SJSA1 (cell line): Measurements from ENCODE around the gene GRAMD1B. TPM values are rescaled to one million over a fixed set of nuclear protein-coding genes. Genes with fewer than 3 reads are reported as not detected.

Source experiments
- DNase-seq, 2 experiments: peaks; one replicate each; pipeline ENCODE4 v3.0.0-alpha.2; 2015 to 2020; ENCODE audit warnings: low spot score in 2 of 2, low read depth in 1 of 2
- H3K27ac ChIP-seq: fragments of 250-450 bp; sonication (Bioruptor Pico); 2 replicates; pipeline ENCODE4 v1.5.1; 2020; ENCODE audit warnings: mild to moderate bottlenecking, moderate library complexity
- H3K27me3 ChIP-seq: fragments of 250-450 bp; sonication (Bioruptor Pico); replicated peaks from 2 replicates; pipeline ENCODE4 v1.5.1; 2020; ENCODE audit warnings: mild to moderate bottlenecking, moderate library complexity
- H3K36me3 ChIP-seq: fragments of 250-450 bp; sonication (Bioruptor Pico); 2 replicates; pipeline ENCODE4 v1.5.1; 2020; ENCODE audit warnings: mild to moderate bottlenecking
- H3K4me1 ChIP-seq: fragments of 250-450 bp; sonication (Bioruptor Pico); replicated peaks from 2 replicates; pipeline ENCODE4 v1.6.1; 2021; ENCODE audit warnings: mild to moderate bottlenecking
- H3K4me3 ChIP-seq: fragments of 250-450 bp; sonication (Bioruptor Pico); 2 replicates; pipeline ENCODE4 v1.5.1; 2020; ENCODE audit warnings: mild to moderate bottlenecking
- H3K9me3 ChIP-seq: fragments of 250-450 bp; sonication (Bioruptor Pico); replicated peaks from 2 replicates; pipeline ENCODE4 v1.5.1; 2020; ENCODE audit warnings: mild to moderate bottlenecking
- total RNA-seq: library from RNA; depleted of rRNA; stranded (reverse); fragments of >200 nt; shearing (Covaris generic); gene quantifications from 2 replicates; pipeline ENCODE4 v1.2.3, GENCODE V29; 2014

The GRAMD1B gene
- total RNA-seq, 1 experiment from 2014 or later: 6.8 TPM

DNA sequence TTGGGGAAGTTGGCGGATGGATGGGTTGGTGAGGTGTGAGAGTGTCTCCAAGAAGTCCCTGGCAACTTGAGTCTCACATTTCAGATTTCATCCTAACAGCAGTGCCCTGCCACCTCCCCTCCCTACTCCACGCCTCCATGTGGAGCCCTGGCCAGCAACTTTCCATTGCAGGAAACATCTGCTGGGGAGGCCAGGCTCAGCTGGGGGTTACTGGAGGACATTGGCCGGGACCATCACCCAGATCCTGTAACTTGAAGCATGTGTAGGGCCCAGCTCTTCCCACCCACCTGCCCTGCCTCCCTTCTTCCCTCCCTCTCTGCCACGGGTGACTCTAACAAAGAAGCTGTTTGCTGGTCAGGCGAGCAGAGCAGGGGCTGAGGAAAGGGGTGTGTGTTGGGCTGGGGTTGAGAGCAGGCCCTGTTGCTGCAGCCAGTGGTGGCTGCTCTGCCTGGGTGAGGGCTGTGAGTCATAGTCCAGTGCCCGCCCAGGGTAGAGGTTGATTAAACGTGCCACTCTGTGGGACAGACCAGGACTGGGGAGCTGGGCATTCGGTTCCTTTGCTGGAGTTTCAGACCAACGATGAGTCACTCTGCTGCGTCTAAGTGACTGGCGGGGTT lies 160.3 kb downstream of the GRAMD1B start:
- H3K27ac ChIP-seq: no peak overlapping the region
- peak; percentile 3 to 51 for DNase-seq
- no peaks in the 10 kb centered on the region for H3K36me3 ChIP-seq
- no peaks in the 10 kb centered on the region for H3K9me3 ChIP-seq
- no peak overlapping the region for H3K4me3 ChIP-seq
- H3K4me1 ChIP-seq: peaks cover 5% of the 10 kb centered on the region; the same call in 1 of the 2 replicates
- no peaks in the 10 kb centered on the region for H3K27me3 ChIP-seq

DNA sequence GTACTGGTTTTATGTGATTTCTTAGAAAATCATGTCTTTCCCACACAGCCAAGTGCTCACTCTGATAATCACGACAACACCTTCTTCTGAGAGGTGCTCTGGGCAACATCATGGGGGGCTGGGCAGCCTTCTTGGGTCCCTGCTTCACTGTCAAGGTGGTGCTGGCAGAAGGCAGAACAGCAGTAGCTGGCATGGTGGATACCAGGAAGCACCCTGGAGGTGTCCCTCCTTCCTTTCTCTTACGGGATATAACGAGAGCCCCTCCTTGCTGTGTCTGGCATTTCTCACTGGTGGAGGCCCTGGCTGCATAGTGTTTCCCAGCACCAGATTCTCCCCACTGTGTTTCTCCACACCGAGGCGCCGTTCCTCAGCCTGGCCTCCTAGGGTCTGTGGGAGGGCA lies 163.5 kb downstream of the GRAMD1B start:
- H3K4me1 ChIP-seq: peaks cover 5% of the 10 kb centered on the region; the same call in 1 of the 2 replicates
- no peak overlapping the region for H3K27ac ChIP-seq
- no peaks in the 10 kb centered on the region for H3K27me3 ChIP-seq
- no peak overlapping the region for H3K4me3 ChIP-seq
- H3K36me3 ChIP-seq: no peaks in the 10 kb centered on the region
- DNase-seq: no peak
- no peaks in the 10 kb centered on the region for H3K9me3 ChIP-seq

DNA sequence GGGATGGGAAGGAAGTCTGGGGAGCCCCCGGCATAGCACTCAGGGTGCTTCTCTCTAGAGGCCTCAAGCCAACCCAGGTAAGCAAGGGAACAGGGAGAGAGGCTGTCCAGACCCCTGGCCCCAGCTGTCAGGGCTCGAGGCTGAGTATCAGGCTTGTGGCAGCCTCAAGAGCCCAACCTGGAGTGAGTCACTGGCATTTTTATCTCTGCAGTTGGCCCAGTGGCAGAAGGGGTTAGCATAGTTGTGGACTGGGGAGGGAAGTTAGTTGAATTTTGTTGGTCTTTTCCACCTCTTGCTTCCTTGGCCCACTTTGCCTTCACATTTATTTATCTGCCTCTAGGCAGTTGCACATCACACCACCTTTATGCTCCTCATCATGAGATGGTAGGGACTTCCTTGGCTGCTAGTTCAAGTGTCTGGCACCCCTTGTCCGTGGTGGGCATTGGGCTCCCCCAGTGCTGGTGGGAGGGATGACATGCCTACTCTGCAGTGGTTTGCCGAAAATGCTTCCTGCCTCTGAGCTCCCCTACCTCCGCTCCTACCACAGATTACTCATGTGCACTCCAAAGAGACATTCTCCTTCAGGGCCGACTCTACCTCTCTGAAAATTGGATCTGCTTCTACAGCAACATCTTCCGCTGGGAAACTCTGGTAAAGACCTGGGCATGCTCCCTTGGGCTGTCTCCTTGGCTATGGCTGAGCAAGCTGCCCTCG lies 164.3 kb downstream of the GRAMD1B start:
- no peak overlapping the region for H3K27ac ChIP-seq
- H3K27me3 ChIP-seq: no peaks in the 10 kb centered on the region
- no peaks in the 10 kb centered on the region for H3K36me3 ChIP-seq
- H3K4me1 ChIP-seq: peaks cover 5% of the 10 kb centered on the region; the same call in 1 of the 2 replicates
- H3K4me3 ChIP-seq: no peak overlapping the region
- no peak for DNase-seq
- no peaks in the 10 kb centered on the region for H3K9me3 ChIP-seq

- DNase-seq: no peak
- no peak overlapping the region for H3K4me3 ChIP-seq
- H3K27me3 ChIP-seq: no peaks in the 10 kb centered on the region
- peaks cover 5% of the 10 kb centered on the region; the same call in 1 of the 2 replicates for H3K4me1 ChIP-seq
- H3K36me3 ChIP-seq: no peaks in the 10 kb centered on the region
- H3K27ac ChIP-seq: no peak overlapping the region
- H3K9me3 ChIP-seq: no peaks in the 10 kb centered on the region
These were observed 164.9 kb downstream of the GRAMD1B start for GRCh38 chr11:123594921-123595320.

DNA sequence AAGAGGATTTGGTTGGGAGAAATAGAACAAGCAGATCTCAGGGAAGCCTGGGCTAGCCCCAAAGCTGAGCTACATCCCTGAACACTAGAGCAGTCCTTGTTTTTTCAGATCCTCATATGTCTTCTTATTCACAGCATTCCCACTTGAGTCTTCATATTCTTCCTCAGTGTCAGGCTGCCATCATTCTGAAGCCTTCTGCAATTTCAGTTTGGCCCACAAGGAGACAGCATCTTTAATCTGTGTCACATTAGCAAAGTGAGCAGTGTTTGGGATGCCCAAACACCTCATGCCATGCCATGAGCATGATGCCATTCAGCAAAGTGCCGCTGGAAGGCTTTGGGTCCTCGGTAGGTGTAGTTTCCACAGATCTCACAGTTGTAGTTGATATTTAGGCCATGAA lies 167.8 kb downstream of the GRAMD1B start:
- no peaks in the 10 kb centered on the region for H3K4me1 ChIP-seq
- H3K27me3 ChIP-seq: no peaks in the 10 kb centered on the region
- no peak for DNase-seq
- no peak overlapping the region for H3K27ac ChIP-seq
- H3K4me3 ChIP-seq: no peak overlapping the region
- H3K36me3 ChIP-seq: no peaks in the 10 kb centered on the region
- H3K9me3 ChIP-seq: no peaks in the 10 kb centered on the region

GRCh38 chr11:123601136-123601535 lies 171.1 kb downstream of the GRAMD1B start:
- Histone ChIP-seq H3K9me3 (no peaks in the 10 kb centered on the region), H3K36me3 (no peaks in the 10 kb centered on the region), H3K27me3 (no peaks in the 10 kb centered on the region), H3K27ac (no peak overlapping the region), H3K4me3 (no peak overlapping the region), H3K4me1 (no peaks in the 10 kb centered on the region)
- DNase-seq: no peak

GRCh38 chr11:123601743-123602142 lies 171.7 kb downstream of the GRAMD1B start:
- Histone ChIP-seq H3K4me3 (no peak overlapping the region), H3K27ac (no peak overlapping the region), H3K9me3 (no peaks in the 10 kb centered on the region), H3K36me3 (no peaks in the 10 kb centered on the region), H3K4me1 (no peaks in the 10 kb centered on the region), H3K27me3 (no peaks in the 10 kb centered on the region)
- no peak for DNase-seq

GRCh38 chr11:123603666-123604065 lies 173.6 kb downstream of the GRAMD1B start:
- no peaks in the 10 kb centered on the region for H3K27me3 ChIP-seq
- no peak overlapping the region for H3K27ac ChIP-seq
- H3K4me3 ChIP-seq: no peak overlapping the region
- H3K9me3 ChIP-seq: no peaks in the 10 kb centered on the region
- DNase-seq: no peak
- H3K4me1 ChIP-seq: no peaks in the 10 kb centered on the region
- H3K36me3 ChIP-seq: no peaks in the 10 kb centered on the region

DNA sequence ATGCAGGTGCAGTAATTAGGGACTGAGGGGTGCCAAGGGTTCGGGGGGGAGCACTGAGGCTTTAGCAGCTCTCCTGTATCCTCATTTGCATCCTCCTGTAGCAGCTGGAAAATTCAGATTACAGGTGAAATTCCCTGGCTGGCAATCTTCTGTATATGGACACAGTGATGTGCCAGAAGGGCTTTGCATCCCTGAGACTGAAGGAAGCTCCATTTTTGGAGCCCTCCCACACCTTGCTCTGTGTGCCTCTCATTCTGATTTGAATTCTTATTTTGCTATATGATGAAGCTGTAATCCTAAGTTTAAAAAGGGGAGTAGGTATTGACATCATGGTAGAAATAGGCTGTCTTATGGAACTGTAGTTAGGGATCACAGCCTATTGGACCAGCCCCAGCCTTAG lies 177.7 kb downstream of the GRAMD1B start:
- H3K36me3 ChIP-seq: no peaks in the 10 kb centered on the region

GRCh38 chr11:123608371-123608770 lies 178.3 kb downstream of the GRAMD1B start:
- Histone ChIP-seq H3K27me3 (no peaks in the 10 kb centered on the region), H3K9me3 (no peaks in the 10 kb centered on the region), H3K36me3 (no peaks in the 10 kb centered on the region), H3K27ac (no peak overlapping the region), H3K4me3 (no peak overlapping the region), H3K4me1 (no peaks in the 10 kb centered on the region)
- DNase-seq: no peak

More for the DNA sequence above, 177.7 kb downstream of the GRAMD1B start:
- H3K4me1 ChIP-seq: no peaks in the 10 kb centered on the region
- H3K9me3 ChIP-seq: no peaks in the 10 kb centered on the region
- no peak overlapping the region for H3K4me3 ChIP-seq
- no peak for DNase-seq
- no peaks in the 10 kb centered on the region for H3K27me3 ChIP-seq
- H3K27ac ChIP-seq: no peak overlapping the region

DNA sequence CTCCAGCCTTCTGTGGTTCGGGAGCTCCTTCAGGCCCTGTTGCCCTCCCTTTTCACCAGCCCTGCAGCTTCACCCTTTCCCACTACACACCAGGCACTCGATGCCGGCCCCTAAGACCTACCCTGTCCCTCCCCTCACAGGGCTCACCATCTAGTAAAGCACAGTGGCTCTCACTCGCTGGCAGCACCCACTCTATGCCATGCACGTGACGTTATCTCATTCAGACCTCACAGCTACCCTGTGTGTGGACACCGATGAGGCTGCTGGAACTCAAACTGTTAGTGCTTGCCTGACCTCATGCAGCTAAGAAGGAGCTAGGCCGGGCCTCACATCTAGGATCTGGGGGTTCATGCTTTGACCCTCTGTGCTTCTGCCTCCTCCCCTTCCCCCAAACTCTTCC lies 178.9 kb downstream of the GRAMD1B start:
- Histone ChIP-seq H3K4me1 (no peaks in the 10 kb centered on the region), H3K36me3 (no peaks in the 10 kb centered on the region), H3K27ac (no peak overlapping the region), H3K4me3 (no peak overlapping the region), H3K9me3 (no peaks in the 10 kb centered on the region), H3K27me3 (no peaks in the 10 kb centered on the region)
- DNase-seq: no peak

GRCh38 chr11:123611698-123612097 lies 181.6 kb downstream of the GRAMD1B start:
- Histone ChIP-seq H3K4me3 (no peak overlapping the region), H3K36me3 (no peaks in the 10 kb centered on the region), H3K27me3 (no peaks in the 10 kb centered on the region), H3K9me3 (no peaks in the 10 kb centered on the region), H3K4me1 (no peaks in the 10 kb centered on the region), H3K27ac (no peak overlapping the region)
- DNase-seq: no peak

GRCh38 chr11:123616505-123617198 lies 186.6 kb downstream of the GRAMD1B start:
- H3K4me3 ChIP-seq: no peak overlapping the region
- H3K9me3 ChIP-seq: no peaks in the 10 kb centered on the region
- no peak for DNase-seq
- H3K4me1 ChIP-seq: no peaks in the 10 kb centered on the region
- H3K27ac ChIP-seq: no peak overlapping the region
- no peaks in the 10 kb centered on the region for H3K36me3 ChIP-seq
- no peaks in the 10 kb centered on the region for H3K27me3 ChIP-seq

- H3K36me3 ChIP-seq: no peaks in the 10 kb centered on the region
- no peak overlapping the region for H3K27ac ChIP-seq
- no peaks in the 10 kb centered on the region for H3K27me3 ChIP-seq
- no peaks in the 10 kb centered on the region for H3K9me3 ChIP-seq
- no peak overlapping the region for H3K4me3 ChIP-seq
- no peak for DNase-seq
- H3K4me1 ChIP-seq: no peaks in the 10 kb centered on the region
These were observed 192.5 kb downstream of the GRAMD1B start for GRCh38 chr11:123622576-123622975.
